ENCODE data around the gene PCDHGC4. TPM values are rescaled to one million over a fixed set of nuclear protein-coding genes. Genes with fewer than 3 reads are reported as not detected.

PCDHGC4 gene
- total RNA-seq, 2 donors from 2014 or later = not detected

DNA sequence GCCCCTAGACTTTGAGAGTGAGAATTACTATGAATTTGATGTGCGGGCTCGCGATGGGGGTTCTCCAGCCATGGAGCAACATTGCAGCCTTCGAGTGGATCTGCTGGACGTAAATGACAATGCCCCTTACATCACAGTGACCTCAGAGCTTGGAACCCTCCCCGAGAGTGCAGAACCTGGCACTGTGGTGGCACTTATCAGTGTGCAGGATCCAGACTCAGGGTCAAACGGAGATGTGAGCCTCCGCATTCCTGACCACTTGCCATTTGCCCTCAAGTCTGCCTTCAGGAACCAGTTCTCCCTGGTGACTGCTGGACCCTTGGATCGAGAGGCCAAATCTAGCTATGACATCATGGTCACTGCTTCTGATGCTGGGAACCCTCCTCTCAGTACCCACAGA is 1.3 kb downstream of the PCDHGC4 start:
- no peaks in the 10 kb centered on the region for H3K9me3 Mint-ChIP-seq
- peaks cover 4 to 30% of the 10 kb centered on the region in 2 donors for H3K36me3 Mint-ChIP-seq
- DNase-seq (ENCODE audit: low spot score in 2 of 2) (no peak), ATAC-seq (no peak)
- no peak overlapping the region for H3K27ac Mint-ChIP-seq

DNA sequence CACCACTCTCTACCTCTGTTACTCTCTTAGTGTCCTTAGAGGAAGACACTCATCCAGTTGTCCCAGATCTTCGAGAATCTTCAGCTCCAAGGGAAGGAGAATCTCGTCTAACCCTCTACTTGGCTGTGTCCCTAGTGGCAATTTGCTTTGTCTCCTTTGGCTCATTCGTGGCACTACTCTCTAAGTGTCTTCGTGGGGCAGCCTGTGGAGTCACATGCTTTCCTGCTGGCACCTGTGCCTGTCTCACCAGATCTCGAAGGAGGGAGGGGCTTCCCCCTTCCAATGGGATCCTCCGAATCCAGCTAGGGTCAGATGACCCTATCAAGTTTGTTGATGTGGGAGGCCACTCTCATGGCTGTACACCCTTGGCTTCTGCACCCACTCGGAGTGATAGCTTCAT is 2.3 kb downstream of the PCDHGC4 start:
- no peak for ATAC-seq
- no peaks in the 10 kb centered on the region for H3K9me3 Mint-ChIP-seq
- no peak overlapping the region for H3K27ac Mint-ChIP-seq
- DNase-seq (ENCODE audit: low spot score in 2 of 2) = no peak
- peaks cover 5 to 32% of the 10 kb centered on the region in 2 donors for H3K36me3 Mint-ChIP-seq

GRCh38 chr5:141488591-141489561 is 4.0 kb downstream of the PCDHGC4 start, which contains the start of gene PCDHGC5:
Gene PCDHGC5, plus strand, starts transcription at chr5:141489081. Its CDS starts 160 bp downstream, at chr5:141489241.
- Mint-ChIP-seq H3K9me3 (no peaks in the 10 kb centered on the region), H3K36me3 (peaks cover 5 to 26% of the 10 kb centered on the region in 2 donors), H3K27ac (no peak within 1 kb of the TSS)
- ATAC-seq = no peak
- no peak for DNase-seq (ENCODE audit: low spot score in 2 of 2)

DNA sequence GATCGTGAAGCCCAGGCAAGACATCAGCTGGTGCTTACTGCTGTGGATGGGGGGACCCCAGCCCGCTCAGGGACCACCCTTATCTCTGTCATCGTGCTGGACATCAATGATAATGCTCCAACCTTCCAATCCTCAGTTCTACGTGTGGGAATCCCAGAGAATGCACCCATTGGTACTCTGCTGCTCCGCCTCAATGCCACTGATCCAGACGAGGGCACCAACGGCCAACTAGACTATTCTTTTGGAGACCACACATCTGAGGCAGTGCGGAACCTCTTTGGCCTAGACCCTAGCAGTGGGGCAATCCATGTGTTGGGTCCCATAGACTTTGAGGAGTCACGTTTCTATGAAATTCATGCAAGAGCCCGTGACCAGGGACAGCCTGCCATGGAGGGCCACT is 5.0 kb downstream of the PCDHGC4 start:
- no peaks in the 10 kb centered on the region for H3K9me3 Mint-ChIP-seq
- DNase-seq (ENCODE audit: low spot score in 2 of 2) = no peak
- ATAC-seq = no peak
- H3K36me3 Mint-ChIP-seq = peaks cover 5 to 26% of the 10 kb centered on the region in 2 donors
- no peak overlapping the region for H3K27ac Mint-ChIP-seq

- Mint-ChIP-seq H3K36me3 (peaks cover 5 to 26% of the 10 kb centered on the region in 2 donors), H3K27ac (no peak overlapping the region), H3K9me3 (no peaks in the 10 kb centered on the region)
- no peak for DNase-seq (ENCODE audit: low spot score in 2 of 2)
- no peak for ATAC-seq
Observed at GRCh38 chr5:141490271-141490670, 5.4 kb downstream of the PCDHGC4 start.

DNA sequence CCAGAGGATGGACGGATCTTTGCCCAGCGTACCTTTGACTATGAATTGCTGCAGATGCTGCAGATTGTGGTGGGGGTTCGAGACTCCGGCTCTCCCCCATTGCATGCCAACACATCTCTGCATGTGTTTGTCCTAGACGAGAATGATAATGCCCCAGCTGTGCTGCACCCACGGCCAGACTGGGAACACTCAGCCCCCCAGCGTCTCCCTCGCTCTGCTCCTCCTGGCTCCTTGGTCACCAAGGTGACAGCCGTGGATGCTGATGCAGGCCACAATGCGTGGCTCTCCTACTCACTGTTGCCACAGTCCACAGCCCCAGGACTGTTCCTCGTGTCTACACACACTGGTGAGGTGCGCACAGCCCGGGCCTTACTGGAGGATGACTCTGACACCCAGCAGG is 5.9 kb downstream of the PCDHGC4 start:
- no peak for DNase-seq (ENCODE audit: low spot score in 2 of 2)
- no peaks in the 10 kb centered on the region for H3K9me3 Mint-ChIP-seq
- peaks cover 5 to 26% of the 10 kb centered on the region in 2 donors for H3K36me3 Mint-ChIP-seq
- no peak for ATAC-seq
- H3K27ac Mint-ChIP-seq = no peak overlapping the region

DNA sequence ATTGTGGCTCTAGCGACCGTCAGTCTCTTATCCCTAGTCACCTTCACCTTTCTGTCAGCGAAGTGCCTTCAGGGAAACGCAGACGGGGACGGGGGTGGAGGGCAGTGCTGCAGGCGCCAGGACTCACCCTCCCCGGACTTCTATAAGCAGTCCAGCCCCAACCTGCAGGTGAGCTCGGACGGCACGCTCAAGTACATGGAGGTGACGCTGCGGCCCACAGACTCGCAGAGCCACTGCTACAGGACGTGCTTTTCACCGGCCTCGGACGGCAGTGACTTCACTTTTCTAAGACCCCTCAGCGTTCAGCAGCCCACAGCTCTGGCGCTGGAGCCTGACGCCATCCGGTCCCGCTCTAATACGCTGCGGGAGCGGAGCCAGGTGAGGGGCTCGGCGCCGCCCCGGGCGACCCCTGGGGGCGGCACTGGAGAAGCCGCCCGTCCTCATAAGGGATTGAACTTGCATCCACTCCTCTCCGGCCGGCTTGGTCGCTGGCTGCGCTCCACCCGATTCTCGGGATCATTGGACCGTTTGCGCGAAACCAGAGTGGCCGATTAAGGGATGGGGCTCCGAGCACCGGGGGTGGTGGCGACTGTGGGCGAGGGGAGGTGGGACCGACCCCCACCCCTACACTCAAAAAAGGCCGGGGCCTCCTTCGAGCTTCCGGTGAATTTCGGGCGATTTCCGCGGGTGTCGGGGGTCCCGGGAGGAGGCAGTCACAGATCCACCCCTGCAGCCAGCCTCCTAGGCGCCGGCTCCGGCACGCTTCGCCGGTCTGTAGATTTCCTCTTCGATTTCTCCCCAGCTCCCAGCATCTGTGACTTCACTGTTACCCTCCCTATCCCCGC is 6.7 kb downstream of the PCDHGC4 start:
- H3K9me3 Mint-ChIP-seq = no peaks in the 10 kb centered on the region

GRCh38 chr5:141492168-141492885 is 7.5 kb downstream of the PCDHGC4 start:
- ATAC-seq (peak; percentile 39 to 54), DNase-seq (ENCODE audit: low spot score in 2 of 2) (no peak)
- Mint-ChIP-seq H3K27ac (no peak overlapping the region), H3K9me3 (no peaks in the 10 kb centered on the region), H3K36me3 (peaks cover 5 to 14% of the 10 kb centered on the region in 2 donors)

More for the DNA sequence above, 6.7 kb downstream of the PCDHGC4 start:
- no peak for DNase-seq (ENCODE audit: low spot score in 2 of 2)
- Mint-ChIP-seq H3K27ac (no peak overlapping the region), H3K36me3 (peaks cover 5 to 22% of the 10 kb centered on the region in 2 donors)
- ATAC-seq = peak in 1 of 2 donors; percentile 27

DNA sequence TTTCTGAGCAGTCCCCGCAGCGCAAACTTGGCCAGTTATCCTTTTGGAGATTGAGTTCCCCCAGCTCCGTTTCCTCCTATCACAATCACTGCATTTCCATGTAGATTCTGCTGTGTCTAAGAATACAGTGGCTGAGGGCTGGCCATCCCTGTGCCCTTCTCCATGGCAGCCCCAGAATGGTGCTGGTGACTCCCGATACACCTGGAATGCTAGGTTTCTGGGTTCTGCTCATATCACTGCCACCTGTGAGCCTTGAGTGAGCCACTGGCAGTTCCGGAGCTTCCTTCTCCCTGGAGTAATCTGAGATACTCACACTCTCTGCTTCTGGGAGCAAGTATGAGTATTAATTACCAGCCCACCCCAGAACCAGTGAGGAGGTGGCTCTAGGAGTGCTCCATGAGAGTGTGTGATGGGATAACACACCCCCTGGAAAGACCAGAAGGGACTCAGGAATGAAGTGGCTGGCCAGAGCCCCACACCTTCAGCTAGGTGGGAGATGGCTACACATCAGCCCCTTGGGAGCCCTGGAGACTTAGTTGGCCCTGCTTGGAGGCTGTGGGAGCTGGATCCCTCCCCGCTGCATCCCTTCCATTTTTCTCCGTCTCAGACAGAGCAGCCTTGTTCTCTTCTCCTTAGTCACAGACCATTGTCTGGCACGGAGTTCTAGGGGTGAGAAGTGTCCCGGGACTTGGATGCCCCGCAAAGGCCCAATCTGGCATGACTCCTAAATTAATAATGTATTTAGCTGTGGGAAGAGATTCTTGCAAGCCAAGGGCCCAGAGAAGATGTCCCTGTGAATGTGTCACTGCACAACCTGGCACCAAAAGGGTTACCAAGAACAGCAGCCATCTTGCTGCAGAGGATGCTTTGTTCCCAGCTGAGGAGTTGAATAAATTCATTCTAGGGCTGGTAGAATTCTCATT is 8.9 kb downstream of the PCDHGC4 start:
- Mint-ChIP-seq H3K36me3 (peaks cover 5 to 9% of the 10 kb centered on the region in 2 donors), H3K9me3 (no peaks in the 10 kb centered on the region), H3K27ac (no peak overlapping the region)
- DNase-seq (ENCODE audit: low spot score in 2 of 2) (no peak), ATAC-seq (no peak)

DNA sequence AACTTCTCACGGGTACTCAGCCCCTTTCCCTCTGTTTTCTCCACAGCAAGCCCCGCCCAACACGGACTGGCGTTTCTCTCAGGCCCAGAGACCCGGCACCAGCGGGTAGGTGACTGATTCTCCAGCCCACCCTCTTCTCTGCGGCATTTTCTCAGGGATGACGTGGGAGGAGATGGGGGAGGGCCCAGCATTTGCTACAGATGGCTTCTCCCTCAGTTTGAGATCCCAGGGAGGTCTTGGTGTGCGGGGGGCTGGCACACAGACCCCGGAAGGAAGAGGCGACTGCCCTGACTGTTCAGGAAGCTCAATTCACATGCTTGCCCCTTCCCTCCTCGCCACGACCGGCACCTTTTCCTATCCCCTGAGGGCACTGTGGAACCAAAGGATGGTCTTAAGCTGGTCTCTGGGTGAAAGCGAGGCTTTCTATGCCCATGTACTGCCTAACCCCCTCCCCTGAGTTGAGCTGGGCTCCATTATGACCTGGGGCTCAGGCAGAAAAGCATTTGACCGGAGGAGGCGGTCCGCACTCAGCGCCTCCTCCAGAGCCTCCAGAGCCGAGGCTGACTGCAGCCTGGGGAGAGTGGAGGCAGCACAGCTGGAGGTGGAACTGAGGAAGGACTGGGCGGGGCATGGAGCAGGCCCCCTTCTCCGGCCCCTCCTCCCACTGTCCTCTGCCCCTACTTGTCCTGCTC is 10.1 kb downstream of the PCDHGC4 start:
- DNase-seq (ENCODE audit: low spot score in 2 of 2) (no peak), ATAC-seq (no peak)
- Mint-ChIP-seq H3K27ac (peak overlapping the region in 1 of 2 donors; percentile 83), H3K9me3 (no peaks in the 10 kb centered on the region), H3K36me3 (peaks cover 5 to 9% of the 10 kb centered on the region in 2 donors)

DNA sequence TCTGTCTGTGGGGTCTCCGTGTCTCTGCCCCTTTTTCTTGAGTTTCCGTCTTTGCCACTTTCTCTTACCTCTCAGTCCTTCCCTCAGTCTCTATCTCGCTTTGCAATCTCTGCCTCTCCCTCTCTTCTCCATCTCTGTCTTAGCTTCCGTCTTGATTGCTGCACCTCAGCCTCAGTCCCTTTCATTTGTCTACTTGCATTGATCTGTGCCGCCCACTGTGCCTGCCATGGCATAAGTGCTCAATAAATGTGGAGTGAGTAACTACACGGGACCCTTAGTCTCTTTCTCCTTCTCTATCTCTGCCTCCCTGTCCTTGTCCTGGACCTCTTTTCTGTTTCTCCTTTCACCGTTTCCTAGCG is 10.6 kb downstream of the PCDHGC4 start:
- H3K27ac Mint-ChIP-seq = no peak overlapping the region
- H3K9me3 Mint-ChIP-seq = no peaks in the 10 kb centered on the region
- no peak for DNase-seq (ENCODE audit: low spot score in 2 of 2)
- H3K36me3 Mint-ChIP-seq = peaks cover 5 to 9% of the 10 kb centered on the region in 2 donors
- ATAC-seq = no peak

DNA sequence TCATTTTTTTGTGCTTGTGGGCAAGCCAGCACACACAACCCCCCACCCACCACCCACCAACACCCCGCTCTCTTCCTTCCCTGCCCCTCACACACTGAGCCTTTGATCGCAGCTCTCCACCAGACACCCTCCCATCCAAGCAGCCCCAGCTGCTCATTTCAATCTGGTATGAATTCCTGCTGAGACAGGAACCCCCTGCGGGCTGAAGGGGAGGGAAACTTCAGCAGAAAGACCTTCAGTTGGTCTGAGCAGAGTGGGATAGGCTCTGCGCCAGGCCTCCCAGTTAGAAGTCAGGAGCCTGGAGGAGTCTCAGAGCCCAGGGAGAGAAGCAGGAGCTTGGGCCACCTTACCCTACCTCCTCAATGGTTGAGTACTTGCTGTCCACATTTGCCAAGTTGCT is 11.2 kb downstream of the PCDHGC4 start:
- Mint-ChIP-seq H3K27ac (no peak overlapping the region), H3K9me3 (no peaks in the 10 kb centered on the region), H3K36me3 (peaks cover 2 to 3% of the 10 kb centered on the region in 2 donors)
- no peak for DNase-seq (ENCODE audit: low spot score in 2 of 2)
- ATAC-seq = no peak

GRCh38 chr5:141501761-141502160 is 16.9 kb downstream of the PCDHGC4 start:
- peak overlapping the region in 1 of 2 donors; percentile 10 for H3K27ac Mint-ChIP-seq
- H3K36me3 Mint-ChIP-seq = no peaks in the 10 kb centered on the region
- no peaks in the 10 kb centered on the region for H3K9me3 Mint-ChIP-seq
- DNase-seq (ENCODE audit: low spot score in 2 of 2) = no peak
- ATAC-seq = no peak

DNA sequence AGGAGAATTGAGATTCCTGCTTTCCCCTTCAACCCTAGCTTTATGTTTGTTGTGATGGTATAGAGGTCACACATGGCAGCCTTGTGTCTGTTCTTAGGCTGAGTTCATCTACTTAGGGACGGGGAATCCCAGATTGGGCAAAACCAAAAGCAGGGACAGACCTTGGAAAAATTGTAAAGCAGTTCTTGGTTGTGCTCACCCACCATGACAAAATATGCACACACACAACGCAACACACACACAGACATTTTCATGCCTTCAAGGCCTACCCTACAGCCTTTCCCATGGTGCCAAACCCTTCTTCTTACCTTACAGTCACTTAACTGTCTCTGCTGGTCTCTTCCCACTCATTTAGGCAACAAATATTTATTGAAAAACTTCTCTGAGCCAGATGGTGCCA is 18.9 kb downstream of the PCDHGC4 start:
- Mint-ChIP-seq H3K9me3 (no peaks in the 10 kb centered on the region), H3K36me3 (no peaks in the 10 kb centered on the region), H3K27ac (no peak overlapping the region)
- ATAC-seq (no peak), DNase-seq (ENCODE audit: low spot score in 2 of 2) (no peak)

GRCh38 chr5:141504216-141504615 is 19.4 kb downstream of the PCDHGC4 start:
- ATAC-seq (no peak), DNase-seq (ENCODE audit: low spot score in 2 of 2) (no peak)
- Mint-ChIP-seq H3K36me3 (no peaks in the 10 kb centered on the region), H3K9me3 (no peaks in the 10 kb centered on the region), H3K27ac (no peak overlapping the region)

Data from activated naive CD4-positive, alpha-beta T cell treated with anti-CD3 and anti-CD28 coated beads, Interleukin-2, amount 50 U/mL, for 72 hours (primary cell).